ENCODE results near the gene CRABP1.

GRCh38 chr15:78390242-78390641, 50.1 kb downstream of the CRABP1 start:
- TF ChIP-seq ZNF274 (IDR thresholded peaks at IDR 0.05; ENCODE audit: low read depth, low read length), result no peak
- no peak for TF ChIP-seq YY1 (IDR thresholded peaks at IDR 0.05; ENCODE audit: insufficient read depth, insufficient read length)
- TF ChIP-seq SUZ12 (IDR thresholded peaks at IDR 0.05; ENCODE audit: extremely low read depth, insufficient read depth, insufficient read length), result no peak
